ENCODE data around the gene JAG1.

JAG1 gene

GRCh38 chr20:10652660-10653261 lies 21.0 kb downstream of the JAG1 start:
- no peak for TF ChIP-seq CTCF (IDR thresholded peaks at IDR 0.05; ENCODE audit: low read depth, low read length)
- no peak for DNase-seq (ENCODE audit: extremely low read depth, low read depth)

GRCh38 chr20:10652185-10652584 lies 21.6 kb downstream of the JAG1 start:
- no peak for TF ChIP-seq CTCF (IDR thresholded peaks at IDR 0.05; ENCODE audit: low read depth, low read length)
- no peak for DNase-seq (ENCODE audit: extremely low read depth, low read depth)

GRCh38 chr20:10651227-10651990 lies 22.4 kb downstream of the JAG1 start:
- TF ChIP-seq CTCF (IDR thresholded peaks at IDR 0.05; ENCODE audit: low read depth, low read length), result no peak
- no peak for DNase-seq (ENCODE audit: extremely low read depth, low read depth)

GRCh38 chr20:10649797-10650160 lies 24.0 kb downstream of the JAG1 start:
- DNase-seq (ENCODE audit: extremely low read depth, low read depth), result no peak
- no peak for TF ChIP-seq CTCF (IDR thresholded peaks at IDR 0.05; ENCODE audit: low read depth, low read length)

- TF ChIP-seq CTCF (IDR thresholded peaks at IDR 0.05; ENCODE audit: low read depth, low read length), result no peak
- no peak for DNase-seq (ENCODE audit: extremely low read depth, low read depth)
Measured at GRCh38 chr20:10649080-10649796, 24.6 kb downstream of the JAG1 start.

GRCh38 chr20:10648651-10649050 lies 25.1 kb downstream of the JAG1 start:
- no peak for TF ChIP-seq CTCF (IDR thresholded peaks at IDR 0.05; ENCODE audit: low read depth, low read length)
- DNase-seq (ENCODE audit: extremely low read depth, low read depth), result peak; percentile 67

GRCh38 chr20:10647909-10648308 lies 25.9 kb downstream of the JAG1 start:
- no peak for DNase-seq (ENCODE audit: extremely low read depth, low read depth)
- no peak for TF ChIP-seq CTCF (IDR thresholded peaks at IDR 0.05; ENCODE audit: low read depth, low read length)
